IMR-90 (cell line): ENCODE data around the gene PPP1CB. TPM values are rescaled to one million over a fixed set of nuclear protein-coding genes. Genes with fewer than 3 reads are reported as not detected.

Experiments
- ATAC-seq: fragments of 200-7000 bp; cut with Tn5 transposase; 2 replicates; pipeline ENCODE4 v1.9.1; 2020; ENCODE audit warnings: low read depth, mild to moderate bottlenecking, moderate library complexity
- BruUV-seq: library from RNA; stranded (reverse); fragments of 400-500 nt; replicated peaks from 2 replicates; lab custom pipeline; 2021; lab: Mats Ljungman, UMichigan
- CTCF ChIA-PET: fragments of 300-600 bp; formaldehyde crosslinking; extraction: SDS; loops from one replicate; lab custom pipeline; 2021; ENCODE audit warnings: antibody characterized with exemption; lab: Yijun Ruan, JAX
- POLR2A ChIA-PET: fragments of 300-600 bp; sonication (Branson Sonifier 250); formaldehyde crosslinking; loops from one replicate; lab custom pipeline; 2022; ENCODE audit warnings: antibody characterized with exemption; ENCODE audit not compliant: unreplicated experiment; lab: Charles Lee
- DNase-seq: peaks from one replicate; pipeline ENCODE4 v3.0.0; 2013
- H2AFZ ChIP-seq: replicated peaks from 2 replicates; pipeline ENCODE3; 2013; ENCODE audit warnings: low read length, mild to moderate bottlenecking; ENCODE audit not compliant: poor library complexity
- H2AK5ac ChIP-seq: 2 replicates; pipeline ENCODE4 v1.6.1; 2013; ENCODE audit warnings: low read depth, low read length, inconsistent platforms
- H2AK9ac ChIP-seq: replicated peaks from 2 replicates; pipeline ENCODE3; 2013; ENCODE audit warnings: mild to moderate bottlenecking, low read depth, low read length, moderate library complexity; ENCODE audit not compliant: poor library complexity
- H2BK120ac ChIP-seq: 2 replicates; pipeline ENCODE4 v1.6.1; 2013; ENCODE audit warnings: low read depth, low read length, inconsistent platforms
- H2BK15ac ChIP-seq: 3 replicates; pipeline ENCODE4 v1.6.1; 2013; ENCODE audit warnings: low read depth, low read length, inconsistent platforms
- H2BK20ac ChIP-seq: 2 replicates; pipeline ENCODE4 v1.6.1; 2013; ENCODE audit warnings: low read depth, mild to moderate bottlenecking, inconsistent platforms, low read length, moderate library complexity
- H2BK5ac ChIP-seq: 2 replicates; pipeline ENCODE4 v1.6.1; 2013; ENCODE audit warnings: mild to moderate bottlenecking, low read depth, low read length, inconsistent platforms; ENCODE audit not compliant: poor library complexity, severe bottlenecking
- H3K14ac ChIP-seq: replicated peaks from 2 replicates; pipeline ENCODE4 v1.6.1; 2013; ENCODE audit warnings: low read depth, low read length, inconsistent platforms
- H3K18ac ChIP-seq: 2 replicates; pipeline ENCODE4 v1.6.1; 2013; ENCODE audit warnings: low read depth, low read length, control low read depth
- H3K23ac ChIP-seq: 2 replicates; pipeline ENCODE4 v1.6.1; 2013; ENCODE audit warnings: low read depth, low read length, inconsistent platforms
- H3K27ac ChIP-seq: 2 replicates; pipeline ENCODE4 v1.5.1; 2013; ENCODE audit warnings: mild to moderate bottlenecking, control low read depth, low read length; ENCODE audit not compliant: insufficient read depth
- H3K27me3 ChIP-seq: 2 replicates; pipeline ENCODE4 v1.6.1; 2013; ENCODE audit warnings: low read length; ENCODE audit not compliant: control insufficient read depth, insufficient read depth
- H3K36me3 ChIP-seq: 2 replicates; pipeline ENCODE4 v1.6.1; 2013; ENCODE audit warnings: low read length, mixed read lengths; ENCODE audit not compliant: control insufficient read depth, insufficient read depth
- H3K4ac ChIP-seq: 2 replicates; pipeline ENCODE4 v1.6.1; 2013; ENCODE audit warnings: low read depth, low read length, inconsistent platforms
- H3K4me1 ChIP-seq: 2 replicates; pipeline ENCODE4 v1.6.1; 2013; ENCODE audit warnings: low read length, mixed read lengths; ENCODE audit not compliant: control insufficient read depth, insufficient read depth
- H3K4me2 ChIP-seq: 2 replicates; pipeline ENCODE4 v1.6.1; 2013; ENCODE audit warnings: low read depth, mild to moderate bottlenecking, control low read depth, low read length, moderate library complexity
- H3K4me3 ChIP-seq: 2 replicates; pipeline ENCODE4 v1.5.1; 2013; ENCODE audit warnings: low read depth, mild to moderate bottlenecking, control low read depth, low read length, moderate library complexity; ENCODE audit not compliant: insufficient read depth
- H3K56ac ChIP-seq: 2 replicates; pipeline ENCODE4 v1.6.1; 2013; ENCODE audit warnings: low read length, inconsistent platforms; ENCODE audit not compliant: insufficient read depth; ENCODE audit errors: extremely low read depth
- H3K79me1 ChIP-seq, 2 experiments: 2 replicates each; pipeline ENCODE4 v1.6.1; 2013; ENCODE audit warnings: low read length in 2 of 2, inconsistent platforms in 1 of 2, low read depth in 1 of 2
- H3K9ac ChIP-seq: 2 replicates; pipeline ENCODE4 v1.6.1; 2013; ENCODE audit warnings: low read depth, low read length, control low read depth
- H3K9me1 ChIP-seq: 2 replicates; pipeline ENCODE4 v1.6.1; 2013; ENCODE audit warnings: low read length, inconsistent platforms; ENCODE audit not compliant: insufficient read depth
- H3K9me3 ChIP-seq: 2 replicates; pipeline ENCODE4 v1.6.1; 2013; ENCODE audit warnings: low read length; ENCODE audit not compliant: control insufficient read depth, insufficient read depth
- H4K20me1 ChIP-seq: 2 replicates; pipeline ENCODE4 v1.6.1; 2013; ENCODE audit warnings: low read length, inconsistent platforms; ENCODE audit not compliant: insufficient read depth
- H4K5ac ChIP-seq: 2 replicates; pipeline ENCODE4 v1.6.1; 2013; ENCODE audit warnings: mild to moderate bottlenecking, low read depth, low read length, control low read depth
- H4K8ac ChIP-seq, 2 experiments: 2 replicates each; pipeline ENCODE4 v1.6.1; 2013; ENCODE audit warnings: low read depth in 2 of 2, low read length in 2 of 2, control low read depth in 1 of 2, inconsistent platforms in 1 of 2
- H4K91ac ChIP-seq: 2 replicates; pipeline ENCODE4 v1.6.1; 2013; ENCODE audit warnings: low read depth, low read length, inconsistent platforms; ENCODE audit not compliant: insufficient read depth
- BHLHE40 ChIP-seq: fragments of 150-350 bp; IDR thresholded peaks from 2 replicates; pipeline ENCODE4 v1.6.1; 2016; ENCODE audit warnings: mild to moderate bottlenecking, low read depth, low read length
- CEBPB ChIP-seq: IDR thresholded peaks from 2 replicates; pipeline ENCODE4 v1.6.1; 2012; ENCODE audit warnings: low read depth, low read length, improper control_type of control experiment
- CHD1 ChIP-seq: IDR thresholded peaks from 2 replicates; pipeline ENCODE4 v1.6.1; 2012; ENCODE audit warnings: low read depth, low read length, improper control_type of control experiment
- CTCF ChIP-seq: conservative IDR thresholded peaks from 2 replicates; pipeline ENCODE4 v1.5.1; 2012; ENCODE audit warnings: mild to moderate bottlenecking, low read depth, low read length, improper control_type of control experiment
- ELK1 ChIP-seq: fragments of 150-350 bp; IDR thresholded peaks from 2 replicates; pipeline ENCODE4 v1.6.1; 2016; ENCODE audit warnings: low read depth, mild to moderate bottlenecking, low read length, moderate library complexity, borderline replicate concordance
- MAZ ChIP-seq: IDR thresholded peaks from 2 replicates; pipeline ENCODE4 v1.6.1; 2012; ENCODE audit warnings: low read depth, mild to moderate bottlenecking, low read length, improper control_type of control experiment, moderate library complexity, borderline replicate concordance
- NFE2L2 ChIP-seq: fragments of 150-350 bp; IDR thresholded peaks from 2 replicates; pipeline ENCODE4 v1.6.1; 2016; ENCODE audit warnings: low read depth, mild to moderate bottlenecking, low read length
- POLR2A ChIP-seq: IDR thresholded peaks from 2 replicates; pipeline ENCODE4 v1.6.1; 2012; ENCODE audit warnings: mild to moderate bottlenecking, low read depth, low read length
- RFX5 ChIP-seq: IDR thresholded peaks from 2 replicates; pipeline ENCODE4 v1.8.0; 2012; ENCODE audit warnings: low read depth, mild to moderate bottlenecking, low read length, moderate library complexity
- WGBS, 2 experiments: methylation state at CpG; one replicate each; pipeline versions ENCODE4 v1.1.5 to v1.1.7; 2013; ENCODE audit warnings: missing lambda C conversion rate in 2 of 2; ENCODE audit not compliant: insufficient read length in 1 of 2; ENCODE audit errors: extremely low coverage in 2 of 2; 5-methylcytosine and 5-hydroxymethylcytosine counted together
- dilution Hi-C: fragments of 300-500 bp; cut with HindIII; formaldehyde crosslinking; loops from one replicate; pipeline ENCODE4 v1.14.3; 2018; ENCODE audit warnings: low sequenced_read_pairs; ENCODE audit not compliant: unreplicated experiment
- in situ Hi-C: fragments of 300-500 bp; cut with MboI; formaldehyde crosslinking; loops from 3 replicates; pipeline ENCODE4 v1.14.3; 2019; ENCODE audit warnings: low sequenced_read_pairs, inconsistent platforms, mixed read lengths
- intact Hi-C: fragments of 100-400 bp; cut with micrococcal nuclease; formaldehyde crosslinking; loops from 2 replicates; pipeline ENCODE4 v1.10.0; 2022
- polyA plus RNA-seq, 3 experiments: library from polyadenylated mRNA; depleted of rRNA; stranded (reverse); fragments of >200 nt; gene quantifications; 2 replicates each; pipeline ENCODE4 v1.2.3, GENCODE V29; 2012; ENCODE audit warnings: low replicate concordance in 1 of 3
- total RNA-seq: library from RNA; depleted of rRNA; stranded (reverse); fragments of >200 nt; gene quantifications from 2 replicates; pipeline ENCODE4 v1.2.3, GENCODE V29; 2012

PPP1CB gene
- total and polyA plus RNA-seq, 2 of the 4 experiments (the other 2 are of a cell fraction), result 37.7 to 111 TPM

GRCh38 chr2:28710545-28710944 is 41.1 kb upstream of the PPP1CB start:
- Histone ChIP-seq H3K36me3 (no peaks in the 10 kb centered on the region), H3K9ac (no peak overlapping the region), H2AK9ac (no peak overlapping the region), H3K79me1 (no peaks in the 10 kb centered on the region), H4K20me1 (no peaks in the 10 kb centered on the region), H4K8ac (no peak overlapping the region), H2AFZ (no peak overlapping the region), H4K5ac (no peak overlapping the region), H2AK5ac (no peak overlapping the region), H3K56ac (no peak overlapping the region), H3K14ac (no peak overlapping the region), H3K4me2 (no peak overlapping the region), H2BK5ac (no peak overlapping the region), H3K9me1 (0 out of 2 replicates have a peak, but pooled peaks cover 4% of the 10 kb centered on the region), H3K4me3 (no peak overlapping the region), H3K9me3 (peaks cover 4% of the 10 kb centered on the region), H2BK20ac (no peak overlapping the region), H3K23ac (0 out of 2 replicates have a peak overlapping the region, but pooled peaks have one; percentile 11), H4K91ac (no peak overlapping the region), H3K4ac (no peak overlapping the region), H3K18ac (no peak overlapping the region), H3K27me3 (no peaks in the 10 kb centered on the region), H3K4me1 (peaks cover 14% of the 10 kb centered on the region), H2BK15ac (no peak overlapping the region), H2BK120ac (no peak overlapping the region), H3K27ac (no peak overlapping the region)
- ChIA-PET CTCF (no interaction called here), POLR2A (no interaction called here)
- ATAC-seq, result no peak
- intact Hi-C loops, result no loop called here
- dilution Hi-C loops, result no loop called here
- no peak for TF ChIP-seq NFE2L2
- TF ChIP-seq POLR2A, result no peak
- no peak for TF ChIP-seq ELK1
- no peak for TF ChIP-seq BHLHE40
- no peak for TF ChIP-seq CTCF
- TF ChIP-seq CHD1, result no peak
- TF ChIP-seq CEBPB, result no peak
- no peak for TF ChIP-seq MAZ
- no peak for TF ChIP-seq RFX5
- BruUV-seq, result no TSS peak
- in situ Hi-C loops, result no loop called here
- DNase-seq, result no peak
- WGBS, 2 experiments, result no CpG with 5 or more reads among the region's 4 CpGs
